SK-N-SH (cell line): ENCODE data around the gene SREBF2. TPM values are rescaled to one million over a fixed set of nuclear protein-coding genes. Genes with fewer than 3 reads are reported as not detected.

Experiments used
- CTCF ChIA-PET: fragments of 300-600, 350-600 bp; formaldehyde crosslinking; extraction: SDS; loops from one replicate; lab custom pipeline; 2021; lab: Yijun Ruan, JAX
- POLR2A ChIA-PET: fragments of 350-600 bp; sonication (Branson Sonifier 250); formaldehyde crosslinking; extraction: SDS; loops from one replicate; lab custom pipeline; 2020; ENCODE audit warnings: antibody characterized with exemption, inconsistent platforms; lab: Yijun Ruan, JAX
- DNase-seq: peaks from one replicate; pipeline ENCODE4 v3.0.0; 2012
- H2AFZ ChIP-seq: fragments of 200-600 bp; sonication (generic); 2 replicates; pipeline ENCODE4 v1.8.1; 2016; ENCODE audit warnings: antibody characterized with exemption, mild to moderate bottlenecking, low read depth
- H3F3A ChIP-seq: fragments of 200-600 bp; sonication (generic); replicated peaks from 2 replicates; pipeline ENCODE3; 2016; ENCODE audit warnings: antibody characterized with exemption, mild to moderate bottlenecking; ENCODE audit not compliant: insufficient read depth
- H3K27ac ChIP-seq, 2 experiments: fragments of 200-500 bp in 1 of 2; fragments of 200-600 bp in 1 of 2; sonication (Bioruptor generic) in 1 of 2; sonication (generic), shearing (Covaris generic) in 1 of 2; 2 replicates each; pipeline versions ENCODE4 v1.5.1 to v1.6.1; 2014 to 2016; ENCODE audit warnings: low read depth in 2 of 2, inconsistent platforms in 1 of 2, low read length in 1 of 2, mild to moderate bottlenecking in 1 of 2, mixed read lengths in 1 of 2
- H3K27me3 ChIP-seq: fragments of 200-600 bp; sonication (generic), shearing (Covaris generic); 2 replicates; pipeline ENCODE4 v1.6.1; 2016; ENCODE audit warnings: mixed run types; ENCODE audit not compliant: insufficient read depth
- H3K36me3 ChIP-seq, 2 experiments: fragments of 200-500 bp in 1 of 2; fragments of 200-600 bp in 1 of 2; sonication (Bioruptor generic) in 1 of 2; sonication (generic) in 1 of 2; replicated peaks in 1 of 2; 2 replicates each; pipeline versions ENCODE3 to v1.5.1; 2014 to 2016; ENCODE audit warnings: low read length in 1 of 2, mild to moderate bottlenecking in 1 of 2; ENCODE audit not compliant: insufficient read depth in 2 of 2, control insufficient read depth in 1 of 2
- H3K4me1 ChIP-seq, 2 experiments: fragments of 200-500 bp in 1 of 2; fragments of 200-600 bp in 1 of 2; sonication (Bioruptor generic) in 1 of 2; sonication (generic), shearing (Covaris generic) in 1 of 2; 2 replicates each; pipeline versions ENCODE4 v1.5.1 to v1.6.1; 2014 to 2016; ENCODE audit warnings: low read depth in 1 of 2, low read length in 1 of 2, mixed run types in 1 of 2; ENCODE audit not compliant: insufficient read depth in 2 of 2, control insufficient read depth in 1 of 2
- H3K4me2 ChIP-seq: fragments of 200-600 bp; sonication (generic), shearing (Covaris generic); 2 replicates; pipeline ENCODE4 v1.6.1; 2017; ENCODE audit warnings: mixed run types
- H3K4me3 ChIP-seq, 2 experiments: fragments of 200-500 bp in 1 of 2; fragments of 200-600 bp in 1 of 2; sonication (Bioruptor generic) in 1 of 2; sonication (generic), shearing (Covaris generic) in 1 of 2; 2 replicates each; pipeline versions ENCODE4 v1.5.1 to v1.8.1; 2014 to 2016; ENCODE audit warnings: low read depth in 2 of 2, inconsistent platforms in 1 of 2, low read length in 1 of 2, mild to moderate bottlenecking in 1 of 2, mixed read lengths in 1 of 2, moderate library complexity in 1 of 2
- H3K79me2 ChIP-seq: fragments of 200-600 bp; sonication (generic); 2 replicates; pipeline ENCODE4 v1.8.1; 2017; ENCODE audit warnings: mild to moderate bottlenecking; ENCODE audit not compliant: insufficient read depth
- H3K9ac ChIP-seq: fragments of 200-600 bp; sonication (generic); 2 replicates; pipeline ENCODE4 v1.6.1; 2017; ENCODE audit warnings: mixed run types
- H3K9me2 ChIP-seq: fragments of 200-600 bp; sonication (generic); 2 replicates; pipeline ENCODE4 v1.6.1; 2017; ENCODE audit warnings: mixed run types
- H3K9me3 ChIP-seq: fragments of 200-600 bp; sonication (generic); 2 replicates; pipeline ENCODE4 v1.6.1; 2017; ENCODE audit warnings: mixed run types, mild to moderate bottlenecking, moderate library complexity
- H4K20me1 ChIP-seq: fragments of 200-600 bp; sonication (generic); 2 replicates; pipeline ENCODE4 v1.6.1; 2017; ENCODE audit warnings: mild to moderate bottlenecking, mixed run types; ENCODE audit not compliant: insufficient read depth
- CTCF ChIP-seq: fragments of 200-600 bp; sonication (generic); IDR thresholded peaks from 2 replicates; pipeline ENCODE4 v1.6.1; 2017; ENCODE audit warnings: antibody characterized with exemption, mild to moderate bottlenecking, moderate library complexity
- EP300 ChIP-seq, 2 experiments: IDR thresholded peaks; 2 replicates each; pipeline versions ENCODE4 v1.4.0 to v1.6.1; 2012; ENCODE audit warnings: borderline replicate concordance in 1 of 2, low read depth in 1 of 2, low read length in 1 of 2
- FOSL2 ChIP-seq: IDR thresholded peaks from 2 replicates; pipeline ENCODE4 v1.4.0; 2012; ENCODE audit warnings: low read depth, mild to moderate bottlenecking, moderate library complexity, borderline replicate concordance
- FOXJ3 ChIP-seq: sonication (generic); formaldehyde crosslinking; IDR thresholded peaks from 2 replicates; pipeline ENCODE4 v1.5.1; 2020; ENCODE audit warnings: mild to moderate bottlenecking, missing genetic modification reagents
- FOXM1 ChIP-seq: IDR thresholded peaks from 2 replicates; pipeline ENCODE4 v1.4.0; 2012; ENCODE audit warnings: low read depth, mild to moderate bottlenecking
- GABPA ChIP-seq: IDR thresholded peaks from 2 replicates; pipeline ENCODE4 v1.4.0; 2012; ENCODE audit warnings: low read depth, mild to moderate bottlenecking
- GATA2 ChIP-seq: sonication (generic); formaldehyde crosslinking; IDR thresholded peaks from 2 replicates; pipeline ENCODE4 v1.5.0; 2020; ENCODE audit warnings: mild to moderate bottlenecking, missing genetic modification reagents
- JUND ChIP-seq: IDR thresholded peaks from 2 replicates; pipeline ENCODE4 v1.4.0; 2012
- MXI1 ChIP-seq: IDR thresholded peaks from 2 replicates; pipeline ENCODE4 v1.6.1; 2012; ENCODE audit warnings: mild to moderate bottlenecking, low read depth, low read length, improper control_type of control experiment
- NFIC ChIP-seq: IDR thresholded peaks from 2 replicates; pipeline ENCODE4 v1.4.0; 2012; ENCODE audit warnings: borderline replicate concordance
- NRF1 ChIP-seq: IDR thresholded peaks from 2 replicates; pipeline ENCODE4 v1.6.1; 2012; ENCODE audit warnings: low read depth, mild to moderate bottlenecking, low read length
- POLR2AphosphoS5 ChIP-seq: IDR thresholded peaks from 2 replicates; pipeline ENCODE4 v1.6.1; 2012; ENCODE audit warnings: low read depth, low read length
- RAD21 ChIP-seq: IDR thresholded peaks from 2 replicates; pipeline ENCODE4 v1.6.1; 2012; ENCODE audit warnings: mild to moderate bottlenecking, low read length
- SIN3A ChIP-seq: IDR thresholded peaks from 2 replicates; pipeline ENCODE4 v1.6.1; 2012; ENCODE audit warnings: low read depth, mild to moderate bottlenecking, low read length, moderate library complexity, borderline replicate concordance
- SMC3 ChIP-seq: IDR thresholded peaks from 2 replicates; pipeline ENCODE4 v1.6.1; 2012; ENCODE audit warnings: low read depth, low read length, improper control_type of control experiment
- TAF1 ChIP-seq: IDR thresholded peaks from 2 replicates; pipeline ENCODE4 v1.6.1; 2012; ENCODE audit warnings: low read depth, mild to moderate bottlenecking, low read length, moderate library complexity, borderline replicate concordance
- TEAD4 ChIP-seq: IDR thresholded peaks from 2 replicates; pipeline ENCODE4 v1.4.0; 2012; ENCODE audit warnings: mild to moderate bottlenecking, borderline replicate concordance; ENCODE audit not compliant: insufficient read depth
- USF2 ChIP-seq: fragments of 150-350 bp; IDR thresholded peaks from 2 replicates; pipeline ENCODE4 v1.6.1; 2017; ENCODE audit warnings: antibody characterized with exemption, low read length, low read depth, borderline replicate concordance
- YY1 ChIP-seq: IDR thresholded peaks from 2 replicates; pipeline ENCODE4 v1.4.0; 2012; ENCODE audit warnings: low read depth, mild to moderate bottlenecking
- WGBS: methylation state at CpG from one replicate; pipeline ENCODE4 v1.1.6; 2017; ENCODE audit warnings: low lambda C conversion rate; 5-methylcytosine and 5-hydroxymethylcytosine counted together
- polyA plus RNA-seq, 3 experiments: library from polyadenylated mRNA; depleted of rRNA; stranded (reverse); fragments of >200 nt; gene quantifications; 2 replicates each; pipeline ENCODE4 v1.2.3, GENCODE V29; 2012
- TF ChIP-seq, protein P1 (sequence below): fragments of 150-350 bp; IDR thresholded peaks from 2 replicates; pipeline ENCODE4 v1.6.1; 2016; ENCODE audit warnings: mild to moderate bottlenecking, low read depth, low read length

SREBF2 gene
- polyA plus RNA-seq, 1 of the 3 experiments (the other 2 are of a cell fraction) = 7.5 TPM

DNA sequence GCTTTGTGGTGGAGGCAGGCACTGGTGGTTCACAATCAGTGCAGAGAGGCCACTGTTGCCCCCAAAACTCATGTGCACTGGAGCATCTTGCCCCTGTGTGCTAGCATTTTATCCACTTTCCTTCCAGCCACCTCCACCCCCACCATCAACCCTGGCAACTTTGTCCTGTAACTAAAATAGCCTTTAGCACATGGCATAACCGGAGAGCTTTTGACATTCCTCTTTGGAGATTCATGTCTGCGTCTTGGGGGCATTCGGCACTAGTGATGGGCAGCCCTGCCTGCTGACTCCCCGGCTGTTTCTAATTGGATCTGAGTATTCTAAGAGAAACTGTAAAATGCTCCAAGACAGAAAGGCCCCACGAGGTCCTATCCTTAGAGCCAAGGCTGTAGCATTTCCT is 66.2 kb downstream of the SREBF2 start:
- Histone ChIP-seq H3K4me2 (no peak overlapping the region), H3F3A (no peaks in the 10 kb centered on the region), H3K27ac (no peak overlapping the region), H3K79me2 (no peaks in the 10 kb centered on the region), H3K36me3 (peaks cover 0 to 6% of the 10 kb centered on the region in 2 experiments), H3K9me2 (no peaks in the 10 kb centered on the region), H4K20me1 (no peaks in the 10 kb centered on the region), H3K9ac (no peak overlapping the region), H3K27me3 (no peaks in the 10 kb centered on the region), H3K9me3 (no peaks in the 10 kb centered on the region), H3K4me3 (no peak overlapping the region), H3K4me1 (no peaks in the 10 kb centered on the region), H2AFZ (no peak overlapping the region)
- WGBS = no CpG with 5 or more reads among the region's 5 CpGs
- POLR2A ChIA-PET = no interaction called here
- CTCF ChIA-PET = no interaction called here
- no peak for DNase-seq
- TF ChIP-seq FOXM1 = no peak
- no peak for TF ChIP-seq CTCF
- no peak for TF ChIP-seq MXI1
- TF ChIP-seq TAF1 = no peak
- no peak for TF ChIP-seq RAD21
- no peak for TF ChIP-seq GATA2 (CRISPR knock-in tag)
- no peak for TF ChIP-seq NRF1
- TF ChIP-seq TEAD4 = no peak
- no peak for TF ChIP-seq NFIC
- no peak for TF ChIP-seq JUND
- TF ChIP-seq FOSL2 = no peak
- no peak for TF ChIP-seq GABPA
- no peak for TF ChIP-seq FOXJ3 (CRISPR knock-in tag)
- TF ChIP-seq SMC3 = no peak
- TF ChIP-seq, protein P1, sequence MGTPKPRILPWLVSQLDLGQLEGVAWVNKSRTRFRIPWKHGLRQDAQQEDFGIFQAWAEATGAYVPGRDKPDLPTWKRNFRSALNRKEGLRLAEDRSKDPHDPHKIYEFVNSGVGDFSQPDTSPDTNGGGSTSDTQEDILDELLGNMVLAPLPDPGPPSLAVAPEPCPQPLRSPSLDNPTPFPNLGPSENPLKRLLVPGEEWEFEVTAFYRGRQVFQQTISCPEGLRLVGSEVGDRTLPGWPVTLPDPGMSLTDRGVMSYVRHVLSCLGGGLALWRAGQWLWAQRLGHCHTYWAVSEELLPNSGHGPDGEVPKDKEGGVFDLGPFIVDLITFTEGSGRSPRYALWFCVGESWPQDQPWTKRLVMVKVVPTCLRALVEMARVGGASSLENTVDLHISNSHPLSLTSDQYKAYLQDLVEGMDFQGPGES = no peak
- no peak for TF ChIP-seq POLR2AphosphoS5
- no peak for TF ChIP-seq EP300 (IDR thresholded peaks at IDR 0.05; ENCODE audit: borderline replicate concordance in 1 of 2, low read depth in 1 of 2, low read length in 1 of 2)
- no peak for TF ChIP-seq USF2
- TF ChIP-seq YY1 = no peak
- no peak for TF ChIP-seq SIN3A
- TF ChIP-seq, all 33 proteins: peak for 0
